Measurements from ENCODE around the gene DENND5B.

DNA sequence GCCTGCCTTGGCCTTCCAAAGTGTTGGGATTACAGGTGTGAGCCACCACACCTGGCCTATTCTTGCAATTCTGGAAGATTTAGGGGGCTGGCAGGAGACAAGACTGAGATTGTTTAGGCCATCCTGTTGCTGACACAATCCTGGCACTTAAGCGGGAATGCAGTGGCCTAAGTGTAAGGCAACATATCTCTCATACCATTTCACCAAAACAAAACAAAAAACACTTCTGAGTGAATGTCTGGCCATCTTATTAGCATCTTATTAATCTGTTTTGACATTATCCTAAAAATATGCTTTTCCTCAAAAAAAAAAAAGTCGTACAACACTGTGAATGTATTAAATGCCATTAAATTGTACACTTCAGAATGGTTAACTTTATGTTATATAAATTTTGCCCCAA is 67.6 kb downstream of the DENND5B start:
- no peak for TF ChIP-seq ZNF274 (IDR thresholded peaks at IDR 0.05; ENCODE audit: insufficient read depth, insufficient read length)
- no peak for TF ChIP-seq EED (IDR thresholded peaks at IDR 0.05; ENCODE audit: low read depth)
- no peak for TF ChIP-seq EZH2 (IDR thresholded peaks at IDR 0.05; ENCODE audit: borderline replicate concordance, control insufficient read depth, low read depth, low read length)
- TF ChIP-seq, protein P1, sequence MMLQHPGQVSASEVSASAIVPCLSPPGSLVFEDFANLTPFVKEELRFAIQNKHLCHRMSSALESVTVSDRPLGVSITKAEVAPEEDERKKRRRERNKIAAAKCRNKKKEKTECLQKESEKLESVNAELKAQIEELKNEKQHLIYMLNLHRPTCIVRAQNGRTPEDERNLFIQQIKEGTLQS (IDR thresholded peaks at IDR 0.05; ENCODE audit: borderline replicate concordance, extremely low read depth, low read depth, low read length), result no peak

All from GM12878 (cell line).